CD4-positive, CD25-positive, alpha-beta regulatory T cell (primary cell): ENCODE measurements around the gene SMARCD3. TPM values are rescaled to one million over a fixed set of nuclear protein-coding genes. Genes with fewer than 3 reads are reported as not detected.

Experiments used
- ATAC-seq, 2 donors: fragments of 150-1000 bp; cut with Tn5 transposase; one replicate each; pipeline ENCODE4 v1.10.0; 2021; ENCODE audit warnings: low read depth in 2 of 2, moderate number of reproducible peaks in 2 of 2, moderate library complexity in 1 of 2
- DNase-seq, 3 donors: peaks; one replicate each; pipeline versions ENCODE4 v3.0.0 to v3.0.0-alpha.2; 2012 to 2022; ENCODE audit warnings: mixed read lengths in 1 of 3
- H3K27ac ChIP-seq: one replicate; pipeline ENCODE4 v1.7.0; 2013; ENCODE audit warnings: mild to moderate bottlenecking, low read length; ENCODE audit not compliant: insufficient read depth, poor library complexity, severe bottlenecking
- H3K27me3 ChIP-seq: one replicate; pipeline ENCODE4 v1.7.0; 2013; ENCODE audit warnings: low read length; ENCODE audit not compliant: control insufficient read depth, insufficient read depth
- H3K36me3 ChIP-seq: one replicate; pipeline ENCODE4 v1.7.0; 2013; ENCODE audit warnings: mild to moderate bottlenecking, low read length, moderate library complexity; ENCODE audit not compliant: control insufficient read depth, insufficient read depth
- H3K4me1 ChIP-seq: 2 replicates; pipeline ENCODE4 v1.7.0; 2013; ENCODE audit warnings: mild to moderate bottlenecking, low read length; ENCODE audit not compliant: insufficient read depth, control insufficient read depth, poor library complexity, severe bottlenecking
- H3K4me3 ChIP-seq: one replicate; pipeline ENCODE4 v1.7.0; 2013; ENCODE audit warnings: low read depth, mild to moderate bottlenecking, low read length, moderate library complexity
- H3K9me3 ChIP-seq, 2 experiments: 1 replicate in 1 of 2; 2 replicates in 1 of 2; pipeline ENCODE4 v1.7.0; 2013; ENCODE audit warnings: low read length in 2 of 2, mild to moderate bottlenecking in 1 of 2, moderate library complexity in 1 of 2; ENCODE audit not compliant: control insufficient read depth in 2 of 2
- H3K27ac Mint-ChIP-seq, 3 donors: one replicate each; pipeline ENCODE4 v1.8.0; 2020 to 2022; ENCODE audit warnings: mild to moderate bottlenecking in 3 of 3, mixed read lengths in 3 of 3, moderate library complexity in 2 of 3
- H3K27me3 Mint-ChIP-seq: one replicate; pipeline ENCODE4 v1.8.0; 2022; ENCODE audit warnings: mild to moderate bottlenecking, mixed read lengths
- H3K36me3 Mint-ChIP-seq: one replicate; pipeline ENCODE4 v1.8.0; 2020; ENCODE audit warnings: mixed read lengths
- H3K4me1 Mint-ChIP-seq, 4 donors: one replicate each; pipeline ENCODE4 v1.8.0; 2020 to 2022; ENCODE audit warnings: mixed read lengths in 4 of 4, mild to moderate bottlenecking in 1 of 4
- H3K4me3 Mint-ChIP-seq, 4 donors: one replicate each; pipeline ENCODE4 v1.8.0; 2020 to 2022; ENCODE audit warnings: mild to moderate bottlenecking in 4 of 4, mixed read lengths in 4 of 4, moderate library complexity in 3 of 4
- H3K9me3 Mint-ChIP-seq, 7 donors: one replicate each; pipeline ENCODE4 v1.8.0; 2020 to 2022; ENCODE audit warnings: mixed read lengths in 7 of 7, mild to moderate bottlenecking in 3 of 7, moderate library complexity in 2 of 7
- polyA plus RNA-seq, 4 donors: library from polyadenylated mRNA; unstranded; fragments of 300-500 nt; fragmentation: Illumina TruSeq; gene quantifications; one replicate each; pipeline ENCODE4 v1.2.3, GENCODE V29; 2021
- total RNA-seq: library from RNA; stranded (reverse); gene quantifications from one replicate; pipeline ENCODE4 v1.2.3, GENCODE V29; 2022

The SMARCD3 gene
- total RNA-seq (4.7 TPM), polyA plus RNA-seq (1 to 10 TPM; 1.5 to 4.4 (median 2.1) TPM)

GRCh38 chr7:151248346-151249033, at the start of gene SMARCD3:
Gene SMARCD3, minus strand, starts transcription at chr7:151248694. Its CDS starts 132 bp downstream, at chr7:151248562.
- ATAC-seq (peak; percentile 32 to 43), DNase-seq (peak in 1 of 3 donors; percentile 28)
- Histone ChIP-seq H3K36me3 (no peaks in the 10 kb centered on the region), H3K4me3 (no peak within 1 kb of the TSS), H3K9me3 (no peaks in the 10 kb centered on the region), H3K27ac (no peak within 1 kb of the TSS), H3K4me1 (peaks cover 48% of the 10 kb centered on the region), H3K27me3 (peaks cover 20% of the 10 kb centered on the region)
- Mint-ChIP-seq H3K36me3 (no peaks in the 10 kb centered on the region), H3K4me1 (peaks cover 5 to 68% (median 16%) of the 10 kb centered on the region in 4 donors), H3K9me3 (peaks cover 0 to 3% (median 0%) of the 10 kb centered on the region in 7 donors), H3K4me3 (peak within 1 kb of the TSS; percentile 78 to 86 (median 85)), H3K27me3 (peaks cover 80% of the 10 kb centered on the region), H3K27ac (peak within 1 kb of the TSS in 2 of 3 donors; percentile 59 to 71)

GRCh38 chr7:151296202-151296992, 47.9 kb upstream of the SMARCD3 start:
- H3K36me3 Mint-ChIP-seq = no peaks in the 10 kb centered on the region
- peaks cover 0 to 2% (median 0%) of the 10 kb centered on the region in 4 donors for H3K4me1 Mint-ChIP-seq
- no peak for ATAC-seq
- H3K27ac ChIP-seq = no peak overlapping the region
- peaks cover 0 to 8% (median 3%) of the 10 kb centered on the region in 7 donors for H3K9me3 Mint-ChIP-seq
- peaks cover 3 to 10% of the 10 kb centered on the region in 2 experiments for H3K9me3 ChIP-seq
- H3K27ac Mint-ChIP-seq = no peak overlapping the region
- H3K4me3 ChIP-seq = no peak overlapping the region
- no peak for DNase-seq
- H3K27me3 Mint-ChIP-seq = peaks cover 37% of the 10 kb centered on the region
- H3K27me3 ChIP-seq = no peaks in the 10 kb centered on the region
- no peak overlapping the region for H3K4me3 Mint-ChIP-seq
- no peaks in the 10 kb centered on the region for H3K36me3 ChIP-seq
- H3K4me1 ChIP-seq = no peaks in the 10 kb centered on the region

GRCh38 chr7:151292850-151293249, 44.4 kb upstream of the SMARCD3 start:
- Mint-ChIP-seq H3K4me1 (peaks cover 0 to 2% (median 0%) of the 10 kb centered on the region in 4 donors), H3K4me3 (no peak overlapping the region), H3K9me3 (peaks cover 0 to 8% (median 1%) of the 10 kb centered on the region in 7 donors), H3K27me3 (peaks cover 22% of the 10 kb centered on the region), H3K27ac (no peak overlapping the region), H3K36me3 (no peaks in the 10 kb centered on the region)
- Histone ChIP-seq H3K4me1 (no peaks in the 10 kb centered on the region), H3K4me3 (no peak overlapping the region), H3K9me3 (peaks cover 3 to 10% of the 10 kb centered on the region in 2 experiments), H3K27ac (no peak overlapping the region), H3K36me3 (no peaks in the 10 kb centered on the region), H3K27me3 (no peaks in the 10 kb centered on the region)
- no peak for DNase-seq
- ATAC-seq = no peak

- ATAC-seq (no peak), DNase-seq (no peak)
- H3K27me3 Mint-ChIP-seq = peaks cover 22% of the 10 kb centered on the region
- H3K36me3 ChIP-seq = no peaks in the 10 kb centered on the region
- no peaks in the 10 kb centered on the region for H3K4me1 ChIP-seq
- no peak overlapping the region for H3K4me3 Mint-ChIP-seq
- H3K4me1 Mint-ChIP-seq = peaks cover 0 to 2% (median 0%) of the 10 kb centered on the region in 4 donors
- peaks cover 0 to 5% (median 1%) of the 10 kb centered on the region in 7 donors for H3K9me3 Mint-ChIP-seq
- H3K4me3 ChIP-seq = no peak overlapping the region
- no peaks in the 10 kb centered on the region for H3K36me3 Mint-ChIP-seq
- H3K27ac ChIP-seq = no peak overlapping the region
- H3K9me3 ChIP-seq = peaks cover 0 to 3% of the 10 kb centered on the region in 2 experiments
- no peaks in the 10 kb centered on the region for H3K27me3 ChIP-seq
- H3K27ac Mint-ChIP-seq = no peak overlapping the region
Measured at GRCh38 chr7:151291206-151291605, 42.7 kb upstream of the SMARCD3 start.

GRCh38 chr7:151290355-151290760, 41.9 kb upstream of the SMARCD3 start:
- Mint-ChIP-seq H3K27me3 (peaks cover 22% of the 10 kb centered on the region), H3K36me3 (no peaks in the 10 kb centered on the region), H3K4me3 (no peak overlapping the region), H3K9me3 (peaks cover 0 to 2% (median 0%) of the 10 kb centered on the region in 7 donors), H3K27ac (no peak overlapping the region), H3K4me1 (peaks cover 0 to 2% (median 0%) of the 10 kb centered on the region in 4 donors)
- no peaks in the 10 kb centered on the region for H3K4me1 ChIP-seq
- no peaks in the 10 kb centered on the region for H3K27me3 ChIP-seq
- ATAC-seq (no peak), DNase-seq (no peak)
- H3K9me3 ChIP-seq = no peaks in the 10 kb centered on the region
- H3K36me3 ChIP-seq = no peaks in the 10 kb centered on the region
- H3K4me3 ChIP-seq = no peak overlapping the region
- H3K27ac ChIP-seq = no peak overlapping the region

GRCh38 chr7:151289891-151290290, 41.4 kb upstream of the SMARCD3 start:
- peaks cover 22% of the 10 kb centered on the region for H3K27me3 Mint-ChIP-seq
- no peak overlapping the region for H3K27ac Mint-ChIP-seq
- H3K36me3 Mint-ChIP-seq = no peaks in the 10 kb centered on the region
- ATAC-seq (no peak), DNase-seq (no peak)
- Histone ChIP-seq H3K4me1 (no peaks in the 10 kb centered on the region), H3K27ac (no peak overlapping the region), H3K4me3 (no peak overlapping the region), H3K36me3 (no peaks in the 10 kb centered on the region), H3K27me3 (no peaks in the 10 kb centered on the region), H3K9me3 (no peaks in the 10 kb centered on the region)
- H3K9me3 Mint-ChIP-seq = no peaks in the 10 kb centered on the region
- peaks cover 0 to 2% (median 0%) of the 10 kb centered on the region in 4 donors for H3K4me1 Mint-ChIP-seq
- H3K4me3 Mint-ChIP-seq = no peak overlapping the region

GRCh38 chr7:151286148-151286547, 37.7 kb upstream of the SMARCD3 start:
- no peaks in the 10 kb centered on the region for H3K36me3 Mint-ChIP-seq
- no peak overlapping the region for H3K4me3 ChIP-seq

More at GRCh38 chr7:151286148-151286547, 37.7 kb upstream of the SMARCD3 start:
- Histone ChIP-seq H3K27ac (no peak overlapping the region), H3K36me3 (no peaks in the 10 kb centered on the region), H3K4me1 (no peaks in the 10 kb centered on the region), H3K9me3 (peaks cover 0 to 3% of the 10 kb centered on the region in 2 experiments), H3K27me3 (no peaks in the 10 kb centered on the region)
- H3K9me3 Mint-ChIP-seq = peaks cover 0 to 6% (median 0%) of the 10 kb centered on the region in 7 donors
- H3K4me3 Mint-ChIP-seq = no peak overlapping the region
- DNase-seq = no peak
- H3K27me3 Mint-ChIP-seq = peaks cover 15% of the 10 kb centered on the region
- H3K4me1 Mint-ChIP-seq = no peaks in the 10 kb centered on the region
- H3K27ac Mint-ChIP-seq = no peak overlapping the region
- ATAC-seq = no peak
